Naive thymus-derived CD4-positive, alpha-beta T cell (primary cell): ENCODE measurements around the gene SERP2. TPM values are rescaled to one million over a fixed set of nuclear protein-coding genes. Genes with fewer than 3 reads are reported as not detected.
"Not testable (repeated sequence)": the region's sequence is repeated elsewhere in the genome, so short reads cannot be mapped to it uniquely, and the experiment has no call there.

Experiments
- ATAC-seq: fragments of 150-1000 bp; cut with Tn5 transposase; 2 replicates; pipeline ENCODE4 v1.10.0; 2021; ENCODE audit warnings: mild to moderate bottlenecking, moderate library complexity
- CTCF ChIA-PET: fragments of 350-600 bp; sonication (Branson Sonifier 250); formaldehyde crosslinking; loops from one replicate; lab custom pipeline; 2021; ENCODE audit warnings: antibody characterized with exemption; lab: Charles Lee
- POLR2A ChIA-PET: fragments of 350-600 bp; sonication (Branson Sonifier 250); formaldehyde crosslinking; loops from one replicate; lab custom pipeline; 2021; ENCODE audit warnings: antibody characterized with exemption, inconsistent platforms; lab: Charles Lee
- DNase-seq, 9 donors: peaks; one replicate each; pipeline versions ENCODE4 v3.0.0 to v3.0.0-alpha.2; 2020 to 2022; ENCODE audit warnings: mixed read lengths in 1 of 9
- H3K27ac ChIP-seq: one replicate; pipeline ENCODE4 v1.7.0; 2013; ENCODE audit warnings: mild to moderate bottlenecking, low read depth, low read length, moderate library complexity
- H3K27me3 ChIP-seq, 2 donors: one replicate each; pipeline ENCODE4 v1.7.0; 2013; ENCODE audit warnings: low read length in 2 of 2, mild to moderate bottlenecking in 2 of 2, moderate library complexity in 2 of 2; ENCODE audit not compliant: control insufficient read depth in 2 of 2, insufficient read depth in 2 of 2
- H3K36me3 ChIP-seq, 3 experiments: 1 replicate in 2 of 3; 2 replicates in 1 of 3; pipeline ENCODE4 v1.7.0; 2013; ENCODE audit warnings: low read length in 3 of 3, mild to moderate bottlenecking in 3 of 3, moderate library complexity in 1 of 3; ENCODE audit not compliant: insufficient read depth in 3 of 3, control insufficient read depth in 2 of 3
- H3K4me1 ChIP-seq, 2 donors: one replicate each; pipeline ENCODE4 v1.7.0; 2013; ENCODE audit warnings: low read length in 2 of 2, mild to moderate bottlenecking in 2 of 2, moderate library complexity in 1 of 2; ENCODE audit not compliant: control insufficient read depth in 2 of 2, insufficient read depth in 2 of 2
- H3K4me3 ChIP-seq: 2 replicates; pipeline ENCODE4 v1.7.0; 2013; ENCODE audit warnings: mild to moderate bottlenecking, low read length
- H3K9me3 ChIP-seq, 3 experiments: 1 replicate in 2 of 3; 2 replicates in 1 of 3; pipeline ENCODE4 v1.7.0; 2013; ENCODE audit warnings: low read length in 3 of 3; ENCODE audit not compliant: control insufficient read depth in 2 of 3
- H3K27ac Mint-ChIP-seq, 9 donors: one replicate each; pipeline ENCODE4 v1.8.0; 2020 to 2022; ENCODE audit warnings: mixed read lengths in 9 of 9, mild to moderate bottlenecking in 8 of 9, moderate library complexity in 5 of 9, inconsistent platforms in 2 of 9
- H3K27me3 Mint-ChIP-seq, 5 donors: one replicate each; pipeline ENCODE4 v1.8.0; 2021 to 2022; ENCODE audit warnings: mixed read lengths in 5 of 5, mild to moderate bottlenecking in 1 of 5
- H3K36me3 Mint-ChIP-seq, 5 donors: one replicate each; pipeline ENCODE4 v1.8.0; 2020 to 2022; ENCODE audit warnings: mixed read lengths in 5 of 5, mild to moderate bottlenecking in 3 of 5, inconsistent platforms in 1 of 5
- H3K4me1 Mint-ChIP-seq, 7 donors: one replicate each; pipeline ENCODE4 v1.8.0; 2020 to 2022; ENCODE audit warnings: mixed read lengths in 7 of 7, mild to moderate bottlenecking in 3 of 7, inconsistent platforms in 1 of 7
- H3K4me3 Mint-ChIP-seq, 10 donors: one replicate each; pipeline ENCODE4 v1.8.0; 2020 to 2022; ENCODE audit warnings: mild to moderate bottlenecking in 10 of 10, mixed read lengths in 10 of 10, moderate library complexity in 6 of 10, inconsistent platforms in 2 of 10
- H3K9me3 Mint-ChIP-seq, 11 donors: one replicate each; pipeline ENCODE4 v1.8.0; 2020 to 2022; ENCODE audit warnings: mixed read lengths in 11 of 11, mild to moderate bottlenecking in 4 of 11, inconsistent platforms in 1 of 11, moderate library complexity in 1 of 11
- intact Hi-C, 2 donors: fragments of 100-400 bp; cut with micrococcal nuclease; formaldehyde crosslinking; loops; one replicate each; pipeline ENCODE4 v1.15.1; 2023
- polyA plus RNA-seq, 2 donors: library from polyadenylated mRNA; unstranded; fragments of 300-500 nt; fragmentation: Illumina TruSeq; gene quantifications; one replicate each; pipeline ENCODE4 v1.2.3, GENCODE V29; 2021
- total RNA-seq, 6 experiments: library from RNA in 5 of 6; stranded (reverse) in 5 of 6; gene quantifications; 1 replicate in 5 of 6; 2 replicates in 1 of 6; pipeline ENCODE4 v1.2.3 and lab custom pipeline; 2021 to 2026

The SERP2 gene
- total RNA-seq (under 1 TPM in 2 of 5 experiments, not detected in 3; 0.37 to 0.93 TPM), polyA plus RNA-seq (under 1 TPM in 1 of 2 donors, not detected in 1; 0.58 TPM), total RNA-seq (lab: John Stamatoyannopoulos, UW) (not detected)

DNA sequence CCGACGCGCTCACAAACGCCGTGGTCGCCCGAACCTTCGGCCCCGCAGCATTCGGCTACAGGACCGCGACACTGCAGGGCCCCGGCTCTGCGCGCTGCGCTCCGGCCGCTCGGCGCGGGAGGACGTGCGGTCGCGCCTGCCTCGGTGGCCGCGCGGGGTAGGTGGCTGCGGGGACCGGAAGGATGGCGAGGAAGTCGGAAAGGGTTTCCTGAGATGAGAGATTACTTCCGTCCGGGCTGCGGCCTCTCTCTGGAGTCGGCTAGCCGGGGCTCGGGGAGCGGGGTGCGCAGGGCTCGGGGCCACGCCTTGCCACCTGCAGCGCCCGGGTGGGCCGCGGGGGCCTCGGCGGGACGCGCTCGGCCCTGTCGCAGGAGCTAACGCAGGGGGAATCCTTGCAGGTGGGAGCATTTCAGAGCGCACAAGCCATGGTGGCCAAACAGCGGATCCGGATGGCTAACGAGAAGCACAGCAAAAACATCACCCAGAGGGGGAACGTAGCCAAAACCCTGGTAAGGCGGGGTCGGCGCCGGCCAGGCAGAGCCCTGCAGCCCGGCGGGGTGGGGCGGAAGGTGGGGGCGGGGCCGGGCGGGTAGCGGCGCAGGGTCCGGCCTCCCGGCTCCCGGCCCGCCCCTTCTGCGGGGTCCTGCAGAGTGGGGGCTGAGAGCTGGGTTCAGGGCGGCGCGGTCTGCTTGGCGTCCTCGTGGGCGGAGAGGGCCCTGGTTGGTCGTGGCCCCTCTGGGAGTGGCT lies at the start of gene SERP2:
SERP2 (plus strand) TSS at position 224 of the 747 bp plus-strand sequence; CDS start at position 426, 202 bp downstream.
- peak in 1 of 9 donors; percentile 5 for DNase-seq
- Mint-ChIP-seq H3K4me1 (peaks cover 0 to 12% (median 2%) of the 10 kb centered on the region in 7 donors), H3K4me3 (peak within 1 kb of the TSS; percentile 28 to 80 (median 56)), H3K9me3 (peaks cover 0 to 4% (median 0%) of the 10 kb centered on the region in 11 donors), H3K27me3 (peaks cover 27 to 60% (median 34%) of the 10 kb centered on the region in 5 donors), H3K27ac (peak within 1 kb of the TSS in 1 of 9 donors; percentile 43), H3K36me3 (no peaks in the 10 kb centered on the region)
- ChIA-PET CTCF (no interaction called here), POLR2A (no interaction called here)
- H3K27me3 ChIP-seq, result peaks cover 0 to 3% of the 10 kb centered on the region in 2 donors
- no peaks in the 10 kb centered on the region for H3K4me1 ChIP-seq
- no peak within 1 kb of the TSS for H3K27ac ChIP-seq
- no peaks in the 10 kb centered on the region for H3K9me3 ChIP-seq
- no peak within 1 kb of the TSS for H3K4me3 ChIP-seq
- intact Hi-C loops, result no loop called here
- H3K36me3 ChIP-seq, result no peaks in the 10 kb centered on the region
- peak; percentile 31 for ATAC-seq

DNA sequence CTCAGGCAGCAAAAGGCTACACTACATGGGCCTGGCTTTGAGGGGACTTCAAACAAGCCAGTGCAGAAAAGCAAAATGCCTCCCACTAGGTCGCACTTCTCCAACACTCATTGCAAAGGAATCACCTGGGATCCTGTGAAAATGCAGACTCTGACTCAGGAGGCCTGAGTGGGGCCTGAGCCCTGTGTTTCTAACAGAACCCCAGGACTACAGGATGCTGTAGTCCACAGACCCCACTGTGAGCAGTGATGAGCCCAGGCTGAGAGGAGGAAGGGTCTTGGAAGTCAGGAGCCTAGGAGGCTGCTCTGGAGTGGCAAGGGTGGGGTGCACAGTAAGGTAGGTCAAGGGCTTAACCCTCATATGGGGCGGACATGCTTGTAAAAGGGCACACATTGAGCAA lies 46.7 kb upstream of the SERP2 start:
- no peak for ATAC-seq
- Mint-ChIP-seq H3K4me1 (no peaks in the 10 kb centered on the region), H3K27ac (no peak overlapping the region), H3K36me3 (no peaks in the 10 kb centered on the region), H3K27me3 (peaks cover 0 to 11% (median 0%) of the 10 kb centered on the region in 5 donors), H3K4me3 (no peak overlapping the region), H3K9me3 (peaks cover 0 to 10% (median 0%) of the 10 kb centered on the region in 11 donors)
- Histone ChIP-seq H3K4me3 (no peak overlapping the region), H3K27ac (no peak overlapping the region), H3K4me1 (no peaks in the 10 kb centered on the region), H3K36me3 (no peaks in the 10 kb centered on the region), H3K9me3 (no peaks in the 10 kb centered on the region), H3K27me3 (no peaks in the 10 kb centered on the region)
- ChIA-PET POLR2A (no interaction called here), CTCF (no interaction called here)
- intact Hi-C loops, result no loop called here
- DNase-seq, result no peak

DNA sequence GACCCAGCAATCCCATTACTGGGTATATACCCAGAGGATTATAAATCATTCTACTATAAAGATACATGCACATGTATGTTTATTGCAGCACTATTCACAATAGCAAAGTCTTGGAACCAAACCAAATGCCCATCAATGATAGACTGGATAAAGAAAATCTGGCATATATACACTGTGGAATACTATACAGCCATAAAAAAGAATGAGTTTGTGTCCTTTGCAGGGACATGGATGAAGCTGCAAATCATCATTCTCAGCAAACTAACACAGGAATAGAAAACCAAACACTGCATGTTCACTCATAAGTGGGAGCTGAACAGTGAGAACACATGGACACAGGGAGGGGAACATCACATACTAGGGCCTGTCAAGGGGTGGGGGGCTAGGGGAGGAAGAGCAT lies 44.6 kb upstream of the SERP2 start:
- H3K9me3 ChIP-seq, intact Hi-C loops, H3K27ac Mint-ChIP-seq, H3K27ac ChIP-seq, DNase-seq, H3K36me3 Mint-ChIP-seq, H3K36me3 ChIP-seq, H3K4me1 ChIP-seq, CTCF ChIA-PET, H3K27me3 ChIP-seq, POLR2A ChIA-PET, H3K4me3 Mint-ChIP-seq, H3K4me1 Mint-ChIP-seq, ATAC-seq, H3K4me3 ChIP-seq: not testable (repeated sequence)
- peaks cover 0 to 11% (median 0%) of the 10 kb centered on the region in 5 donors for H3K27me3 Mint-ChIP-seq
- peaks cover 0 to 10% (median 0%) of the 10 kb centered on the region in 11 donors for H3K9me3 Mint-ChIP-seq

DNA sequence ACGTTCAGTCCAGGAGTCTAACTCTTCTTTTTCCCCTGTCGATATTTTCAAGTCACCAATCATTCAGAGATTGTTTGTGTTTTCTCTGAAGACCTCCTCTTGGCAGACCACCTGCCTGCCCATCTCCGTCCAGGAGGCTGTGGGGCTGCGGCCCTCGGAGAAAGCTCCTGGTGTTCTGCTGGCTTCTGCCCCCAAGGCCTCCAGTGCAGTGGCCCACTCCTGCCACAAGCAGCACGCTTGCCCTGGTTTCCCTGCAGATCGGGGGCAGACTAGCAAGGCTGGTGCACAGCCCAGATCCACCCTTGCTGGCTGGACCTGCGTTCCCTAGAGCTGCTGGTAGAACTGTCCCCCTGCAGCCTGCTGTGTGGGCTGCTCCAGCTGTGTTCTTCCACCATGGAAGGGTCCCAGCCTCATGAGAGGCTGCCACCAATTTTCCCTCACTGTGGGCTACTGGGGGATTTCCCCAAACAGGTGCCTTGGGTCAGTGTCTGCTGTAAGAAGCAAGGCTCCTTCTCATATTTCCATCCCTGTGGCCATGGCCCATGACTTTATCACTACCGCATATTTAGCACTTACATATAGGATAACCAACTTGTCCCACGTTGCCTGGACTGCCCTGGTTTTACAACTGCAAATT lies 43.6 kb upstream of the SERP2 start:
- intact Hi-C loops, result no loop called here

DNA sequence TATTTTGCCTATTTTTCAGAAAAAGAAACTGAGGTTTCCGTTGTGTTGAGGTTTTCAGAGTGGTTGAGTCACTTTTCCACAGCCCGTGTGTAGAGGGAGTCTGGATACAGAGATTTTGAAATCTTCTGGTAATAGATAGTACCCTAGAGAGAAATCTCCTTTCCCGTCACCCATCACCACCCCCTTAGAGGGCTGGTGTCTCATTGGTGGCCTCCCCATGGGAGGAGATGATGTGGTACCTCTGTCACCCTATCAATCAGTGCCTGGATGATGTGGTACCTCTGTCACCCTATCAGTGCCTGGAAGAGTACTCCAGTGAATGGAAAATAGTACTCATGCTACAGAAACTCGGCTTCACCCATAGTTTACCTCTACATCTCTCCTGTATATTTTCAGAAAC lies 42.2 kb upstream of the SERP2 start:
- ATAC-seq (no peak), DNase-seq (no peak)
- Histone ChIP-seq H3K27ac (no peak overlapping the region), H3K4me3 (no peak overlapping the region), H3K27me3 (no peaks in the 10 kb centered on the region), H3K36me3 (no peaks in the 10 kb centered on the region), H3K9me3 (no peaks in the 10 kb centered on the region), H3K4me1 (no peaks in the 10 kb centered on the region)
- no peaks in the 10 kb centered on the region for H3K36me3 Mint-ChIP-seq
- H3K9me3 Mint-ChIP-seq, result peaks cover 0 to 10% (median 0%) of the 10 kb centered on the region in 11 donors
- intact Hi-C loops, result no loop called here
- H3K27ac Mint-ChIP-seq, result no peak overlapping the region
- ChIA-PET CTCF (no interaction called here), POLR2A (no interaction called here)
- H3K27me3 Mint-ChIP-seq, result peaks cover 0 to 11% (median 0%) of the 10 kb centered on the region in 5 donors
- no peak overlapping the region for H3K4me3 Mint-ChIP-seq
- peaks cover 0 to 5% (median under 1%) of the 10 kb centered on the region in 7 donors for H3K4me1 Mint-ChIP-seq

More for the DNA sequence above, 43.6 kb upstream of the SERP2 start:
- Histone ChIP-seq H3K4me1 (no peaks in the 10 kb centered on the region), H3K27me3 (no peaks in the 10 kb centered on the region), H3K36me3 (no peaks in the 10 kb centered on the region), H3K4me3 (no peak overlapping the region), H3K27ac (no peak overlapping the region), H3K9me3 (no peaks in the 10 kb centered on the region)
- ATAC-seq (no peak), DNase-seq (no peak)
- ChIA-PET CTCF (no interaction called here), POLR2A (no interaction called here)
- no peak overlapping the region for H3K27ac Mint-ChIP-seq
- H3K36me3 Mint-ChIP-seq, result no peaks in the 10 kb centered on the region
- H3K27me3 Mint-ChIP-seq, result peaks cover 0 to 11% (median 0%) of the 10 kb centered on the region in 5 donors
- H3K9me3 Mint-ChIP-seq, result peaks cover 0 to 10% (median 0%) of the 10 kb centered on the region in 11 donors
- peaks cover 0 to 4% (median 0%) of the 10 kb centered on the region in 7 donors for H3K4me1 Mint-ChIP-seq
- no peak overlapping the region for H3K4me3 Mint-ChIP-seq

DNA sequence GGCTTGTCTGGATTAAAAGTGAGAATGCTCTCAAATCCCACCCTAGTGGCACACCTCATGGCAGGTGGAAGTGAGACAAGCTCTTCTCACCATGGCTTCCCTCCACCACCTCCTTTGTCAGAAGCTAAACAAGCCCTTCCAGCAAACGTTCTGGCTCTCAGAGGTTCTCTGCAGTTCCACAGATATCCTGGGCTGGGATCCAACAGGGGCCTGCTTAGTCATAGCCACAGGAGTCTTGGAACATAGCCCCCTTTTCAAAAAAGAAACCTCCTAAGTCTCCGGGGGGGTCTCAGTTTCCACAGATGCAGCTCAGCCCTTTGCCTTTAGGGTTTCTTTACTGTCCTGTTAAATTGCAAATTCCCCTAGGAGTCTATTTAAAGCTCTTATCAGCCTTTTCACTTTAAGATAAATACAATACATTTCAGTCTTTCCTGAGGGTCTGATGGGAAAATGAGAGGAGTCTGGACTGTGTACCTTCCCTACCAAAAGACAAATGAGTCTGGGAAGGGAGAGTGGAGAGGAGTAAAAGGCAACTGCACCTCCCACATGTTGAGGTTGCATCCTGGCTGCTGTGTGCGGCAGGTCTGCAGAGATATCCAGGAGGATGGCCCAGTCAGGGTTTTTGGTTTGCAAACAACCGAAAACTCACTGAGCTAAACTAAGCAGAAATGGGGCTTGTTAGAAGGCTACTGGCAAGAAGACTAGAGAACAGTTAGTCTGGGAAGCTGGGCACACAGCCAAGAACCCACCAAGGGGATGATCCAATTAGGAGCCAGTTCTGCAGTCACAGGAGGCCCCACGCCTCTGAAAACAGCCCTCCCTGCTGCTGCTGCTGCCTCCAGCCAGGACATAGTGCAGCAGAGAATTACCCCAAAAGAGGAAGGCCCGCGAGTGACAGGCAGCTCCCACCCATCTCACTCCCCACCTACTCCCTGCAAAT lies 41.4 kb upstream of the SERP2 start:
- H3K27ac Mint-ChIP-seq, result no peak overlapping the region

More for the DNA sequence above, 41.4 kb upstream of the SERP2 start:
- DNase-seq, result no peak
- Histone ChIP-seq H3K4me3 (no peak overlapping the region), H3K27me3 (no peaks in the 10 kb centered on the region), H3K4me1 (no peaks in the 10 kb centered on the region), H3K9me3 (no peaks in the 10 kb centered on the region), H3K27ac (no peak overlapping the region), H3K36me3 (no peaks in the 10 kb centered on the region)
- Mint-ChIP-seq H3K36me3 (no peaks in the 10 kb centered on the region), H3K4me3 (no peak overlapping the region), H3K27me3 (peaks cover 0 to 11% (median 0%) of the 10 kb centered on the region in 5 donors), H3K9me3 (peaks cover 0 to 9% (median 0%) of the 10 kb centered on the region in 11 donors), H3K4me1 (peaks cover 0 to 9% (median 3%) of the 10 kb centered on the region in 7 donors)
- ChIA-PET POLR2A (no interaction called here), CTCF (no interaction called here)
- no peak for ATAC-seq
- intact Hi-C loops, result no loop called here
